ENCODE measurements around the gene GNG13. TPM values are rescaled to one million over a fixed set of nuclear protein-coding genes. Genes with fewer than 3 reads are reported as not detected.

Gene GNG13
- total and polyA plus RNA-seq, 9 of the 15 experiments (the other 6 are each of a cell fraction or from before 2014, with no cell fraction given): not detected

DNA sequence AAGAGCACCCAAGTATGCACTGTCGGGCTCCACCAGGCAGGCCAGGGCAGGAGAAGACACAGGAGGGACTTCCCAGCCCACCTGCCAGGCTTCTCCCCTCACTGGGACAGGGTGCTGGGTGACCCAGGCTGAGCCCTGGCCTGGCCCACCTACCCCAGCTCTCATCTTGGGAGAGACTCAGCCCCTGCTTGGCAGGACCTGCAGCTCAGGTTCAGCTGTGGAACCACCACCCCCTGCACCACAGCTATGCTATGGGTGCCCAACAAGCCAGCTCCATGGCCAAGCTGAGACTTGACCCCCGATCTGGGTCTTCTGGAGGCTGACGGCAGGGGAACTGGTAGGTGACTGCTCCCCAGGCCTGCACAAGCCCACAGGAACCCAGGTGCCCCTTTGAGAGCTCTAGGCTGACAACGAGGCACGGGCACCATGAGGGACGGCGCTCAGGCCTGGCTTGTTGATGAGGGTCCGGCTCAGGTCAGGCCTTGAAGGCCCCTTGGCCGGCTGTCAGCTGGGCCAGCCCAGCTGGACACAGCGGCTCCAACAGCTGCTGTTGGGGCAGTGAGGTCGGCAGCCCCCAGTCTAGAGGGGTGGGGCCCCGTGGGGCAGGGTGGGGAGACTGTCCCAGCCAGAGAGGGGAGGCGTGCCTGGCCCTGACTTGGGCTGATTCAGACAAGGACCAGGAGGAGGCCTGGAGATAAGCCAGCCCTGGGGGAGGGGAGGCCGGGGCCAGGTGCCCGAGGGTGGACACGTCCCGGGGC is 17.0 kb downstream of the GNG13 start (continued):
- TF ChIP-seq, protein P1, sequence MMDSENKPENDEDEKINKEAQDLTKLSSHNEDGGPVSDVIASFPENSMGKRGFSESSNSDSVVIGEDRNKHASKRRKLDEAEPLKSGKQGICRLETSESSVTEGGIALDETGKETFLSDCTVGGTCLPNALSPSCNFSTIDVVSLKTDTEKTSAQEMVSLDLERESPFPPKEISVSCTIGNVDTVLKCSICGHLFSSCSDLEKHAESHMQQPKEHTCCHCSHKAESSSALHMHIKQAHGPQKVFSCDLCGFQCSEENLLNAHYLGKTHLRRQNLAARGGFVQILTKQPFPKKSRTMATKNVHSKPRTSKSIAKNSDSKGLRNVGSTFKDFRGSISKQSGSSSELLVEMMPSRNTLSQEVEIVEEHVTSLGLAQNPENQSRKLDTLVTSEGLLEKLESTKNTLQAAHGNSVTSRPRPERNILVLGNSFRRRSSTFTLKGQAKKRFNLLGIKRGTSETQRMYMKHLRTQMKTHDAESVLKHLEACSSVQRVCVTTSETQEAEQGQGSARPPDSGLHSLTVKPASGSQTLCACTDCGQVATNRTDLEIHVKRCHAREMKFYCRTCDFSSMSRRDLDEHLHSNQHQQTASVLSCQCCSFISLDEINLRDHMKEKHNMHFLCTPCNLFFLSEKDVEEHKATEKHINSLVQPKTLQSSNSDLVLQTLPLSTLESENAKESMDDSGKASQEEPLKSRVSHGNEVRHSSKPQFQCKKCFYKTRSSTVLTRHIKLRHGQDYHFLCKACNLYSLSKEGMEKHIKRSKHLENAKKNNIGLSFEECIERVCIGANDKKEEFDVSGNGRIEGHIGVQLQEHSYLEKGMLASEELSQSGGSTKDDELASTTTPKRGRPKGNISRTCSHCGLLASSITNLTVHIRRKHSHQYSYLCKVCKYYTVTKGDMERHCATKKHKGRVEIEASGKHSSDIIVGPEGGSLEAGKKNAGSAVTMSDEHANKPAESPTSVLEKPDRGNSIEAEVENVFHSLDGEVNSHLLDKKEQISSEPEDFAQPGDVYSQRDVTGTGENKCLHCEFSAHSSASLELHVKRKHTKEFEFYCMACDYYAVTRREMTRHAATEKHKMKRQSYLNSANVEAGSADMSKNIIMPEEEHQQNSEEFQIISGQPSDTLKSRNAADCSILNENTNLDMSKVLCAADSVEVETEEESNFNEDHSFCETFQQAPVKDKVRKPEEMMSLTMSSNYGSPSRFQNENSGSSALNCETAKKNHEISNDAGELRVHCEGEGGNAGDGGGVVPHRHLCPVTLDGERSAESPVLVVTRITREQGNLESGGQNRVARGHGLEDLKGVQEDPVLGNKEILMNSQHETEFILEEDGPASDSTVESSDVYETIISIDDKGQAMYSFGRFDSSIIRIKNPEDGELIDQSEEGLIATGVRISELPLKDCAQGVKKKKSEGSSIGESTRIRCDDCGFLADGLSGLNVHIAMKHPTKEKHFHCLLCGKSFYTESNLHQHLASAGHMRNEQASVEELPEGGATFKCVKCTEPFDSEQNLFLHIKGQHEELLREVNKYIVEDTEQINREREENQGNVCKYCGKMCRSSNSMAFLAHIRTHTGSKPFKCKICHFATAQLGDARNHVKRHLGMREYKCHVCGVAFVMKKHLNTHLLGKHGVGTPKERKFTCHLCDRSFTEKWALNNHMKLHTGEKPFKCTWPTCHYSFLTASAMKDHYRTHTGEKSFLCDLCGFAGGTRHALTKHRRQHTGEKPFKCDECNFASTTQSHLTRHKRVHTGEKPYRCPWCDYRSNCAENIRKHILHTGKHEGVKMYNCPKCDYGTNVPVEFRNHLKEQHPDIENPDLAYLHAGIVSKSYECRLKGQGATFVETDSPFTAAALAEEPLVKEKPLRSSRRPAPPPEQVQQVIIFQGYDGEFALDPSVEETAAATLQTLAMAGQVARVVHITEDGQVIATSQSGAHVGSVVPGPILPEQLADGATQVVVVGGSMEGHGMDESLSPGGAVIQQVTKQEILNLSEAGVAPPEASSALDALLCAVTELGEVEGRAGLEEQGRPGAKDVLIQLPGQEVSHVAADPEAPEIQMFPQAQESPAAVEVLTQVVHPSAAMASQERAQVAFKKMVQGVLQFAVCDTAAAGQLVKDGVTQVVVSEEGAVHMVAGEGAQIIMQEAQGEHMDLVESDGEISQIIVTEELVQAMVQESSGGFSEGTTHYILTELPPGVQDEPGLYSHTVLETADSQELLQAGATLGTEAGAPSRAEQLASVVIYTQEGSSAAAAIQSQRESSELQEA (IDR thresholded peaks at IDR 0.05; ENCODE audit: low read depth): no peak
- TF ChIP-seq TAL1 (IDR thresholded peaks at IDR 0.05) (peak; percentile 45; the same call in 1 of the 2 replicates), SUPT5H (IDR thresholded peaks at IDR 0.05) (peak; percentile 34; the same call in 1 of the 2 replicates), CBFA2T3 (IDR thresholded peaks at IDR 0.05) (peak; percentile 81), ZNF121 (CRISPR knock-in tag; conservative IDR thresholded peaks at IDR 0.05) (no peak), NCOR1 (IDR thresholded peaks at IDR 0.05) (peak; percentile 67), KDM5B (IDR thresholded peaks at IDR 0.05; ENCODE audit: insufficient replicate concordance, low read depth, low read length) (peak; percentile 33), GABPB1 (CRISPR knock-in tag; IDR thresholded peaks at IDR 0.05) (no peak), PURB (CRISPR knock-in tag; IDR thresholded peaks at IDR 0.05; ENCODE audit: low read depth) (no peak), TRIM24 (IDR thresholded peaks at IDR 0.05) (0 out of 4 replicates have a peak, but pooled peaks of 1 of the 2 experiments have one; percentile 35), CBFA2T2 (conservative IDR thresholded peaks at IDR 0.05) (peak; percentile 69), TCF3 (CRISPR knock-in tag; IDR thresholded peaks at IDR 0.05) (peak; percentile 60), ARID1B (IDR thresholded peaks at IDR 0.05) (peak; percentile 61), CXXC5 (CRISPR knock-in tag; IDR thresholded peaks at IDR 0.05) (0 out of 2 replicates have a peak, but pooled peaks have one; percentile 9), JUND (IDR thresholded peaks at IDR 0.05; ENCODE audit: borderline replicate concordance, low read depth, low read length) (0 out of 2 replicates have a peak, but pooled peaks have one; percentile 8), JUND (tag; IDR thresholded peaks at IDR 0.05; ENCODE audit: borderline replicate concordance, low read depth, low read length) (no peak), MTA2 (IDR thresholded peaks at IDR 0.05; ENCODE audit: low read depth) (0 out of 2 replicates have a peak, but pooled peaks have one; percentile 14)

All from K562 (cell line).